Measurements from ENCODE around the gene PTPN21. TPM values are rescaled to one million over a fixed set of nuclear protein-coding genes. Genes with fewer than 3 reads are reported as not detected.

Gene PTPN21
- total and polyA plus RNA-seq, 2 donors (not counting 3 experiments of a cell fraction or from before 2014, with no cell fraction given): 9.2 to 16.1 TPM

DNA sequence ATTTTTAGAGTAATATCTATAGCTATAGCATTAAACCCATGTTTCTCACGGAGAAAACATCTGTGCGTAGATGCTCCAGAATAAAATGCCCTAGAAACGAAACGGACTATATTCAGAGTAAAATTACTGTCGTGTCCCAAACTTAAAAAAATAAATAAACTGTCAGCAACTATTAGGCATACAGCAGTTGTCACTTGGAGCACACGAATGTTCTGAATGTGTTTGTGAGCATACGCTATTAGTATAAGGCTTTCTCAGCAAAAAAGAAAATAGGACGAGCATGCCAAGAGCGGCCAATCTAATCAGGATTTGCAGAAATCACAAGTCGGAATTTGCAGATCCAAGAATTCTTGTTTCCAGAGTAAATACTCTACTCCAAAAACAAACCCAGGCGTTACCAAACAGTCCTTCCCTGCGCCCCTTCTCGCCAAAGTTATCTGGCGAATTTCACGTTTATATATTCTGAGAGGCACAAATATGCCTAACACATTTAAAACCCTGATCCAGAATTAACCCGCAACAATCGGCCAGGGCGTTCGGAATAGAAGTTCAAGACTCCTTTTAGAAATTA lies 836 bp downstream of the PTPN21 start:
- FAIRE-seq (peak; percentile 35), DNase-seq (ENCODE audit: low read depth, low spot score) (peak; percentile 57)
- BruUV-seq (replicated peaks): TSS peak; percentile 42
- Histone ChIP-seq H3K4me3 (replicated peaks in 1 of 3; ENCODE audit: insufficient read depth in 1 of 3, low read depth in 1 of 3, low read length in 3 of 3) (peak overlapping the region; percentile 71 to 100 (median 100)), H3K4me2 (ENCODE audit: insufficient read depth, low read length) (peak overlapping the region; percentile 99), H3K27me3 (ENCODE audit: control insufficient read depth in 2 of 2, insufficient read depth in 2 of 2, low read length in 2 of 2) (no peaks in the 10 kb centered on the region), H2AFZ (ENCODE audit: low read depth, low read length) (peak overlapping the region; percentile 81), H3K36me3 (ENCODE audit: control insufficient read depth in 2 of 2, extremely low read depth in 1 of 2, insufficient read depth in 2 of 2, low read length in 2 of 2) (peaks cover 0 to under 1% of the 10 kb centered on the region in 2 experiments), H3K79me2 (ENCODE audit: control insufficient read depth, insufficient read depth, low read length) (peaks cover 38% of the 10 kb centered on the region), H3K9me1 (replicated peaks; ENCODE audit: control insufficient read depth, extremely low read depth, insufficient read depth, low read length) (no peaks in the 10 kb centered on the region), H4K20me1 (replicated peaks; ENCODE audit: control insufficient read depth, extremely low read depth, insufficient read depth, low read length) (no peaks in the 10 kb centered on the region), H3K9me3 (replicated peaks; ENCODE audit: control insufficient read depth, insufficient read depth, low read length) (no peaks in the 10 kb centered on the region), H3K4me1 (ENCODE audit: control insufficient read depth, extremely low read depth, insufficient read depth, low read length) (peaks cover 34% of the 10 kb centered on the region), H3K9ac (replicated peaks; ENCODE audit: extremely low read depth, insufficient read depth, low read length) (peak overlapping the region; percentile 94), H3K27ac (ENCODE audit: insufficient read depth, low read depth, low read length) (peak overlapping the region; percentile 78)
- intact Hi-C loops (cut with micrococcal nuclease) (loop anchor here (5.0 to 10.0 kb wide), 3 partner anchors 167 to 471 kb away; partner anchors contain the start of genes EML5 and SPATA7), dilution Hi-C loops (cut with MboI; ENCODE audit: extremely low pct_ligation_motif_present, low sequenced_read_pairs) (no loop called here)
- CTCF ChIA-PET: interaction anchor here (1.0 to 2.3 kb wide), 2 partner anchors 9 to 609 kb away, joined by 3 to 7 read pairs; partner anchors contain the start of gene ZC3H14
- POLR2A ChIA-PET: no interaction called here
- no peak for TF ChIP-seq JUN (IDR thresholded peaks at IDR 0.05; ENCODE audit: borderline replicate concordance, insufficient read depth, insufficient read length, low read depth)
- TF ChIP-seq MAX (IDR thresholded peaks at IDR 0.05; ENCODE audit: insufficient read depth, insufficient read length): no peak
- TF ChIP-seq GATA2 (IDR thresholded peaks at IDR 0.05; ENCODE audit: insufficient read depth, insufficient read length, low read depth, low read length): no peak
- no peak for TF ChIP-seq EZH2 (IDR thresholded peaks at IDR 0.05; ENCODE audit: borderline replicate concordance, low read depth, low read length, severe bottlenecking)
- no peak for TF ChIP-seq CTCF (IDR thresholded peaks at IDR 0.05; ENCODE audit: extremely low read depth in 1 of 2, insufficient read depth in 1 of 2, low read depth in 1 of 2, low read length in 2 of 2)
- no peak for TF ChIP-seq FOS (IDR thresholded peaks at IDR 0.05; ENCODE audit: borderline replicate concordance, insufficient read depth, low read length)
- TF ChIP-seq POLR2AphosphoS5 (IDR thresholded peaks at IDR 0.05; ENCODE audit: insufficient read depth, low read depth, low read length): no peak
- no peak for TF ChIP-seq POLR2A (IDR thresholded peaks at IDR 0.05; ENCODE audit: low read depth, low read length)
- no peak for TF ChIP-seq MYC (IDR thresholded peaks at IDR 0.05; ENCODE audit: low read depth, low read length)

Measured in endothelial cell of umbilical vein (primary cell).